HG02870 (cell line): ENCODE results near the gene TMCO5A.
"Not testable (repeated sequence)": the region's sequence is repeated elsewhere in the genome, so short reads cannot be mapped to it uniquely, and the experiment has no call there.

ENCODE experiments used
- ATAC-seq: cut with Tn5 transposase; IDR thresholded peaks from one replicate; pipeline ENCODE4 v1.9.1; 2021; ENCODE audit warnings: mild to moderate bottlenecking, moderate library complexity; ENCODE audit not compliant: unreplicated experiment

TMCO5A gene

GRCh38 chr15:37934340-37934739, at the start of gene TMCO5A:
Gene TMCO5A, plus strand, starts transcription at chr15:37934640. Its CDS starts 1,684 bp downstream, at chr15:37936324.
- no peak for ATAC-seq

- ATAC-seq, result no peak
Observed at GRCh38 chr15:37885651-37886050, 48.8 kb upstream of the TMCO5A start.

GRCh38 chr15:37888356-37888755, 46.1 kb upstream of the TMCO5A start:
- no peak for ATAC-seq

- ATAC-seq, result peak; percentile 47
Observed at GRCh38 chr15:37891766-37892368, 42.6 kb upstream of the TMCO5A start.

GRCh38 chr15:37893309-37893708, 41.1 kb upstream of the TMCO5A start:
- no peak for ATAC-seq

- no peak for ATAC-seq
Observed at GRCh38 chr15:37898362-37898761, 36.1 kb upstream of the TMCO5A start.

GRCh38 chr15:37900326-37901221, 33.9 kb upstream of the TMCO5A start:
- no peak for ATAC-seq

- ATAC-seq, result no peak
Observed at GRCh38 chr15:37902126-37902525, 32.3 kb upstream of the TMCO5A start.

GRCh38 chr15:37903919-37904625, 30.4 kb upstream of the TMCO5A start:
- ATAC-seq, result no peak

- ATAC-seq, result no peak
Observed at GRCh38 chr15:37907136-37907535, 27.3 kb upstream of the TMCO5A start.

- ATAC-seq, result no peak
Observed at GRCh38 chr15:37921527-37922385, 12.7 kb upstream of the TMCO5A start.

- ATAC-seq, result no peak
Observed at GRCh38 chr15:37926136-37926535, 8.3 kb upstream of the TMCO5A start.

GRCh38 chr15:37929238-37929637, 5.2 kb upstream of the TMCO5A start:
- no peak for ATAC-seq

- ATAC-seq, result no peak
Observed at GRCh38 chr15:37931321-37931720, 3.1 kb upstream of the TMCO5A start.

GRCh38 chr15:37931868-37932267, 2.6 kb upstream of the TMCO5A start:
- no peak for ATAC-seq

- ATAC-seq, result no peak
Observed at GRCh38 chr15:37932549-37932948, 1.9 kb upstream of the TMCO5A start.

- no peak for ATAC-seq
Observed at GRCh38 chr15:37933666-37934065, 774 bp upstream of the TMCO5A start.

GRCh38 chr15:37940876-37941275, 6.4 kb downstream of the TMCO5A start:
- ATAC-seq, result no peak

GRCh38 chr15:37941779-37942178, 7.3 kb downstream of the TMCO5A start:
- no peak for ATAC-seq

- no peak for ATAC-seq
Observed at GRCh38 chr15:37951999-37952398, 17.6 kb downstream of the TMCO5A start.

- not testable (repeated sequence) for ATAC-seq
Observed at GRCh38 chr15:37960742-37961141, 26.3 kb downstream of the TMCO5A start.
